ENCODE measurements around the gene CAND1. TPM values are rescaled to one million over a fixed set of nuclear protein-coding genes. Genes with fewer than 3 reads are reported as not detected.

The CAND1 gene
- total and polyA plus RNA-seq, 2 donors (not counting 1 experiment from before 2014, with no cell fraction given) = 14.8 to 108 TPM

DNA sequence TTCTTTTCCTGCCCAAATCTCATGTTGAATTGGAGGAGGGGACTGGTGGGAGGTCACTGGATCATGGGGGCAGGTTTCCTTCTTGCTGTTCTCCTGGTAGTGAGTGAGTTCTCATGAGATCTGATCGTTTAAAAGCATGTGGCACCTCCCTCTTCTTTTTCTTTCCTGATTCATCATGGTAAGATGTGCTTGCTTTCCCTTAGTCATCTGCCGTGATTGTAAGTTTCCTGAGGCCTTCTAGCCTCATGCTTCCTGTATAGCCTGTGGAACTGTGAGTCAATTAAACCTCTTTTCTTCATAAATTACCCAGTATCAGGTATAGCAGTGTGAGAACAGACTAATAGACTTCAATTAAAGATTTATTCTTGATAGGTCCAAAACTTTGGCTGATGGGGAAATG is 83.5 kb downstream of the CAND1 start:
- H3K27ac ChIP-seq (ENCODE audit: low read length in 2 of 2) = no peak overlapping the region
- H3K4me2 ChIP-seq (replicated peaks; ENCODE audit: low read depth, low read length, poor library complexity, severe bottlenecking) = no peak overlapping the region
- no peaks in the 10 kb centered on the region for H3K27me3 ChIP-seq (replicated peaks in 1 of 4; ENCODE audit: control extremely low read depth in 1 of 4, control insufficient read depth in 3 of 4, insufficient read depth in 4 of 4, low read length in 3 of 4)
- TF ChIP-seq, protein P1, sequence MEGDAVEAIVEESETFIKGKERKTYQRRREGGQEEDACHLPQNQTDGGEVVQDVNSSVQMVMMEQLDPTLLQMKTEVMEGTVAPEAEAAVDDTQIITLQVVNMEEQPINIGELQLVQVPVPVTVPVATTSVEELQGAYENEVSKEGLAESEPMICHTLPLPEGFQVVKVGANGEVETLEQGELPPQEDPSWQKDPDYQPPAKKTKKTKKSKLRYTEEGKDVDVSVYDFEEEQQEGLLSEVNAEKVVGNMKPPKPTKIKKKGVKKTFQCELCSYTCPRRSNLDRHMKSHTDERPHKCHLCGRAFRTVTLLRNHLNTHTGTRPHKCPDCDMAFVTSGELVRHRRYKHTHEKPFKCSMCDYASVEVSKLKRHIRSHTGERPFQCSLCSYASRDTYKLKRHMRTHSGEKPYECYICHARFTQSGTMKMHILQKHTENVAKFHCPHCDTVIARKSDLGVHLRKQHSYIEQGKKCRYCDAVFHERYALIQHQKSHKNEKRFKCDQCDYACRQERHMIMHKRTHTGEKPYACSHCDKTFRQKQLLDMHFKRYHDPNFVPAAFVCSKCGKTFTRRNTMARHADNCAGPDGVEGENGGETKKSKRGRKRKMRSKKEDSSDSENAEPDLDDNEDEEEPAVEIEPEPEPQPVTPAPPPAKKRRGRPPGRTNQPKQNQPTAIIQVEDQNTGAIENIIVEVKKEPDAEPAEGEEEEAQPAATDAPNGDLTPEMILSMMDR (IDR thresholded peaks at IDR 0.05) = no peak
- no peak for TF ChIP-seq EZH2 (IDR thresholded peaks at IDR 0.05; ENCODE audit: borderline replicate concordance, insufficient read depth, low read depth, low read length, poor library complexity, severe bottlenecking)
- Mint-ChIP-seq H3K4me1 (peaks cover 4% of the 10 kb centered on the region), H3K27me3 (no peaks in the 10 kb centered on the region), H3K27ac (no peak overlapping the region), H3K4me3 (no peak overlapping the region), H3K9me3 (ENCODE audit: insufficient read depth) (peaks cover 6% of the 10 kb centered on the region)
- CTCF ChIA-PET = interaction anchor here (2.0 to 7.9 kb wide), 5 partner anchors 14 to 964 kb away, joined by 7 to 346 read pairs (median 10); no protein-coding TSS in a partner anchor
- H3K9ac ChIP-seq (ENCODE audit: low read length) = no peak overlapping the region
- H3K4me3 ChIP-seq (ENCODE audit: control extremely low read depth in 1 of 5, extremely low read depth in 1 of 5, insufficient read depth in 1 of 5, low read depth in 2 of 5, low read length in 4 of 5) = no peak overlapping the region
- POLR2A ChIA-PET = no interaction called here
- H3K79me2 ChIP-seq (ENCODE audit: control insufficient read depth, insufficient read depth, low read length) = no peaks in the 10 kb centered on the region
- no peak overlapping the region for H2AFZ ChIP-seq (ENCODE audit: insufficient read depth, low read depth, low read length, poor library complexity, severe bottlenecking)
- no peaks in the 10 kb centered on the region for H3K36me3 ChIP-seq (replicated peaks in 1 of 2; ENCODE audit: control extremely low read depth in 1 of 2, control insufficient read depth in 1 of 2, extremely low read depth in 1 of 2, insufficient read depth in 2 of 2, low read length in 1 of 2)
- H3K4me1 ChIP-seq (ENCODE audit: control insufficient read depth in 2 of 2, insufficient read depth in 2 of 2, low read length in 2 of 2) = peaks cover 3 to 7% of the 10 kb centered on the region in 2 donors
- intact Hi-C loops (cut with micrococcal nuclease) = no loop called here
- no CpG with 5 or more reads among the region's 2 CpGs for WGBS (ENCODE audit: insufficient coverage)
- H3K9me3 ChIP-seq (ENCODE audit: control extremely low read depth in 1 of 3, control insufficient read depth in 2 of 3, insufficient read depth in 1 of 3, low read length in 2 of 3) = no peaks in the 10 kb centered on the region
- no peak for ATAC-seq (ENCODE audit: low read depth)
- DNase-seq = no peak
- no peaks in the 10 kb centered on the region for H4K20me1 ChIP-seq (ENCODE audit: control insufficient read depth, insufficient read depth, low read length, poor library complexity, severe bottlenecking)

- H3K4me1 Mint-ChIP-seq = peaks cover 4% of the 10 kb centered on the region
- Histone ChIP-seq H3K79me2 (ENCODE audit: control insufficient read depth, insufficient read depth, low read length) (no peaks in the 10 kb centered on the region), H2AFZ (ENCODE audit: insufficient read depth, low read depth, low read length, poor library complexity, severe bottlenecking) (no peak overlapping the region), H4K20me1 (ENCODE audit: control insufficient read depth, insufficient read depth, low read length, poor library complexity, severe bottlenecking) (no peaks in the 10 kb centered on the region), H3K9me3 (ENCODE audit: control extremely low read depth in 1 of 3, control insufficient read depth in 2 of 3, insufficient read depth in 1 of 3, low read length in 2 of 3) (no peaks in the 10 kb centered on the region), H3K27ac (ENCODE audit: low read length in 2 of 2) (no peak overlapping the region), H3K4me3 (ENCODE audit: control extremely low read depth in 1 of 5, extremely low read depth in 1 of 5, insufficient read depth in 1 of 5, low read depth in 2 of 5, low read length in 4 of 5) (no peak overlapping the region), H3K4me1 (ENCODE audit: control insufficient read depth in 2 of 2, insufficient read depth in 2 of 2, low read length in 2 of 2) (peaks cover 3 to 7% of the 10 kb centered on the region in 2 donors), H3K9ac (ENCODE audit: low read length) (no peak overlapping the region), H3K27me3 (replicated peaks in 1 of 4; ENCODE audit: control extremely low read depth in 1 of 4, control insufficient read depth in 3 of 4, insufficient read depth in 4 of 4, low read length in 3 of 4) (no peaks in the 10 kb centered on the region), H3K36me3 (replicated peaks in 1 of 2; ENCODE audit: control extremely low read depth in 1 of 2, control insufficient read depth in 1 of 2, extremely low read depth in 1 of 2, insufficient read depth in 2 of 2, low read length in 1 of 2) (no peaks in the 10 kb centered on the region), H3K4me2 (replicated peaks; ENCODE audit: low read depth, low read length, poor library complexity, severe bottlenecking) (no peak overlapping the region)
- WGBS (ENCODE audit: insufficient coverage) = 81% methylated on average over 3 of the region's 5 CpGs
- H3K27ac Mint-ChIP-seq = no peak overlapping the region
- H3K27me3 Mint-ChIP-seq = no peaks in the 10 kb centered on the region
- POLR2A ChIA-PET = interaction anchor here (0.7 kb wide), 1 partner anchor 561 kb away, joined by 4 read pairs; no protein-coding TSS in a partner anchor
- intact Hi-C loops (cut with micrococcal nuclease) = no loop called here
- H3K9me3 Mint-ChIP-seq (ENCODE audit: insufficient read depth) = no peaks in the 10 kb centered on the region
- no peak for ATAC-seq (ENCODE audit: low read depth)
- no peak for TF ChIP-seq EZH2 (IDR thresholded peaks at IDR 0.05; ENCODE audit: borderline replicate concordance, insufficient read depth, low read depth, low read length, poor library complexity, severe bottlenecking)
- TF ChIP-seq, protein P1 (IDR thresholded peaks at IDR 0.05) = no peak
- CTCF ChIA-PET = interaction anchor here (1.0 to 7.9 kb wide), 10 partner anchors 8 to 967 kb away, joined by 3 to 346 read pairs (median 8); partner anchors contain the start of genes DYRK2 and IFNG-AS1
- no peak overlapping the region for H3K4me3 Mint-ChIP-seq
- no peak for DNase-seq
These were observed 85.2 kb downstream of the CAND1 start for GRCh38 chr12:67354322-67354721.
